K562 (cell line): ENCODE results near the gene LACTBL1. TPM values are rescaled to one million over a fixed set of nuclear protein-coding genes. Genes with fewer than 3 reads are reported as not detected.

Experiments used
- ARID2 ChIP-seq: fragments of 450-650 bp; IDR thresholded peaks from 2 replicates; pipeline ENCODE4 v1.6.1; 2017; ENCODE audit warnings: antibody characterized with exemption, mild to moderate bottlenecking
- ATF7 ChIP-seq: fragments of 450-650 bp; IDR thresholded peaks from 2 replicates; pipeline ENCODE4 v1.7.1; 2014; ENCODE audit warnings: mild to moderate bottlenecking, moderate library complexity
- CREM ChIP-seq: IDR thresholded peaks from 2 replicates; pipeline ENCODE4 v1.6.1; 2014; ENCODE audit warnings: antibody characterized with exemption, low read depth
- E2F6 ChIP-seq, 2 experiments: IDR thresholded peaks; 2 replicates each; pipeline ENCODE4 v1.6.1; 2011; ENCODE audit warnings: borderline replicate concordance in 1 of 2, control low read depth in 1 of 2, low read depth in 1 of 2, low read length in 1 of 2, mild to moderate bottlenecking in 1 of 2, mixed read lengths in 1 of 2, moderate library complexity in 1 of 2; ENCODE audit not compliant: insufficient read depth in 1 of 2, insufficient read length in 1 of 2, poor library complexity in 1 of 2, severe bottlenecking in 1 of 2; ENCODE audit errors: extremely low read depth in 1 of 2
- ETS2 ChIP-seq: IDR thresholded peaks from 2 replicates; pipeline ENCODE4 v1.6.1; 2016; ENCODE audit warnings: borderline replicate concordance, missing genetic modification characterization, mild to moderate bottlenecking, moderate library complexity, missing compliant biosample characterization; ENCODE audit not compliant: poor library complexity, severe bottlenecking
- HEY1 ChIP-seq: fragments of 250-450 bp; sonication (Bioruptor Pico); IDR thresholded peaks from 2 replicates; pipeline ENCODE4 v1.5.0; 2020; ENCODE audit warnings: mild to moderate bottlenecking, moderate library complexity, borderline replicate concordance
- KLF6 ChIP-seq: fragments of 250-450 bp; sonication (Bioruptor Pico); IDR thresholded peaks from 2 replicates; pipeline ENCODE4 v1.4.0; 2020; ENCODE audit warnings: mild to moderate bottlenecking, moderate library complexity, borderline replicate concordance
- NEUROD1 ChIP-seq: fragments of 150-350 bp; IDR thresholded peaks from 2 replicates; pipeline ENCODE4 v1.6.1; 2014; ENCODE audit warnings: borderline replicate concordance, low read length, low read depth; ENCODE audit not compliant: partially characterized antibody
- POLR2B ChIP-seq: fragments of 450-650 bp; IDR thresholded peaks from 2 replicates; pipeline ENCODE4 v1.6.1; 2018; ENCODE audit warnings: low read depth; ENCODE audit not compliant: partially characterized antibody
- PURB ChIP-seq: sonication (generic); formaldehyde crosslinking; IDR thresholded peaks from 2 replicates; pipeline ENCODE4 v1.9.0; 2021; ENCODE audit warnings: low read depth, mild to moderate bottlenecking, missing genetic modification reagents
- RB1 ChIP-seq: fragments of 450-650 bp; IDR thresholded peaks from 2 replicates; pipeline ENCODE4 v1.6.1; 2017; ENCODE audit warnings: low read depth, mild to moderate bottlenecking
- SPI1 ChIP-seq: IDR thresholded peaks from 2 replicates; pipeline ENCODE4 v1.6.1; 2011; ENCODE audit warnings: low read depth, low read length, control low read depth, borderline replicate concordance
- STAT5A ChIP-seq: IDR thresholded peaks from 2 replicates; pipeline ENCODE4 v1.6.1; 2012; ENCODE audit warnings: low read length, inconsistent platforms, borderline replicate concordance
- TCF15 ChIP-seq: fragments of 250-450 bp; sonication (Bioruptor Pico); IDR thresholded peaks from 2 replicates; pipeline ENCODE4 v1.8.0; 2022; ENCODE audit warnings: moderate library complexity, mild to moderate bottlenecking, inconsistent platforms
- polyA plus RNA-seq, 8 experiments: library from polyadenylated mRNA; depleted of rRNA in 4 of 8; stranded (reverse) in 5 of 8; unstranded in 3 of 8; fragments of >200 nt; fragmentation: Nextera tagmentation in 2 of 8; fragmentation: Illumina TruSeq in 1 of 8; extraction: Ambion mirVana in 2 of 8; extraction: Trizol in 1 of 8; gene quantifications; 2 replicates each; pipeline versions ENCODE4 v1.2.1 to v1.2.3, GENCODE V29; 2011 to 2014; ENCODE audit warnings: inconsistent platforms in 1 of 8, missing spikeins in 1 of 8
- total RNA-seq, 7 experiments: library from RNA; depleted of rRNA in 6 of 7; stranded (reverse); fragments of >200 nt in 6 of 7; fragmentation: Illumina TruSeq in 2 of 7; extraction: Trizol in 2 of 7; gene quantifications; 2 replicates each; pipeline versions ENCODE4 v1.2.1 to v1.2.3, GENCODE V29; 2011 to 2021; ENCODE audit warnings: low replicate concordance in 1 of 7
- TF ChIP-seq, protein P1 (sequence below), 3 experiments: fragments of 200-800 bp in 1 of 3; fragments of 250-450 bp in 1 of 3; fragments of 450-650 bp in 1 of 3; sonication (Bioruptor Pico) in 1 of 3; sonication (Bioruptor generic) in 1 of 3; formaldehyde crosslinking in 1 of 3; IDR thresholded peaks; 2 replicates each; pipeline versions ENCODE4 v1.6.1 to v1.8.0; 2016 to 2022; ENCODE audit warnings: mild to moderate bottlenecking in 2 of 3, missing genetic modification characterization in 2 of 3, missing compliant biosample characterization in 1 of 3, moderate library complexity in 1 of 3
- TF ChIP-seq, protein P2 (sequence below): fragments of 250-450 bp; sonication (Bioruptor Pico); IDR thresholded peaks from 2 replicates; pipeline ENCODE4 v1.5.0; 2022; ENCODE audit warnings: mild to moderate bottlenecking

Gene LACTBL1
- total and polyA plus RNA-seq, 9 of the 15 experiments (the other 6 are each of a cell fraction or from before 2014, with no cell fraction given), result not detected

DNA sequence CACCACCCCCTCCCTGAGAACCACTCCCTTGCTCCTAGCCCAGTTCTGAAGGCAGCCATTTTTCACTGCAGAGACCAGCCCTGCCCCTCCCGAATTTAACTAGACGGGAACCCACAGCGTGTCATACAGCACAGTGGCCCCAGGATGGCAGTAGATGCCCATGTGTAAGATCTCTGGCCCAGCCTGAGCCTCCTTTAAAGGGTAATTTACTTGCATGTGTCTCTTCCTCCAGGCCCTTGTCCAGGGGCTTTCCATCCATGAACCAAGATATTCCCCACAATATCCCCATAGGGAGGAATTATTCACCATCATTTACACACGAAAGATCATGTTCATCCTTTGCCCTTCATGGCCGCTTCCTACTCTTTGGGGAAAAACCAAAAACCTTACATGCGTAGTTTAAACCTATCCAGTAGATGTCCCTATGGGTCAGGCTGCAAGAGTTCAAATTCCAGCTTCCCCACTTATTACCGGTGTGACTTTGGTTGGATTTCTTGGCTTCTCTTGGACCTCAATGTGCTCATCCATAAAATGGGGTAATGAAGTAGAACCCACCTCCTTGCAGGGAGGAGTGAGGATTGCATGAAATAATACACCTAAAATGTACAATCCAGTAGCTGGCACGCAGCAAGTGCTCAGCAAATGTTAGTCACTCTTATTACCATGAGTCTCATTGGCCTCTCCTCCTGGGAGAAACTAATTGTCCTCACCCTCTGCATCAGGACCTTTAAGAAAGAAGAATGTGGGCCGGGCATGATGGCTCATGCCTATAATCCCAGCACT is 4.0 kb upstream of the LACTBL1 start (continued):
- TF ChIP-seq, protein P1, sequence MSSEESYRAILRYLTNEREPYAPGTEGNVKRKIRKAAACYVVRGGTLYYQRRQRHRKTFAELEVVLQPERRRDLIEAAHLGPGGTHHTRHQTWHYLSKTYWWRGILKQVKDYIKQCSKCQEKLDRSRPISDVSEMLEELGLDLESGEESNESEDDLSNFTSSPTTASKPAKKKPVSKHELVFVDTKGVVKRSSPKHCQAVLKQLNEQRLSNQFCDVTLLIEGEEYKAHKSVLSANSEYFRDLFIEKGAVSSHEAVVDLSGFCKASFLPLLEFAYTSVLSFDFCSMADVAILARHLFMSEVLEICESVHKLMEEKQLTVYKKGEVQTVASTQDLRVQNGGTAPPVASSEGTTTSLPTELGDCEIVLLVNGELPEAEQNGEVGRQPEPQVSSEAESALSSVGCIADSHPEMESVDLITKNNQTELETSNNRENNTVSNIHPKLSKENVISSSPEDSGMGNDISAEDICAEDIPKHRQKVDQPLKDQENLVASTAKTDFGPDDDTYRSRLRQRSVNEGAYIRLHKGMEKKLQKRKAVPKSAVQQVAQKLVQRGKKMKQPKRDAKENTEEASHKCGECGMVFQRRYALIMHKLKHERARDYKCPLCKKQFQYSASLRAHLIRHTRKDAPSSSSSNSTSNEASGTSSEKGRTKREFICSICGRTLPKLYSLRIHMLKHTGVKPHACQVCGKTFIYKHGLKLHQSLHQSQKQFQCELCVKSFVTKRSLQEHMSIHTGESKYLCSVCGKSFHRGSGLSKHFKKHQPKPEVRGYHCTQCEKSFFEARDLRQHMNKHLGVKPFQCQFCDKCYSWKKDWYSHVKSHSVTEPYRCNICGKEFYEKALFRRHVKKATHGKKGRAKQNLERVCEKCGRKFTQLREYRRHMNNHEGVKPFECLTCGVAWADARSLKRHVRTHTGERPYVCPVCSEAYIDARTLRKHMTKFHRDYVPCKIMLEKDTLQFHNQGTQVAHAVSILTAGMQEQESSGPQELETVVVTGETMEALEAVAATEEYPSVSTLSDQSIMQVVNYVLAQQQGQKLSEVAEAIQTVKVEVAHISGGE (CRISPR knock-in tag; IDR thresholded peaks at IDR 0.05), result peak in 1 of 3 experiments; percentile 47; a peak in 1 of 6 replicates
- peak; percentile 44 for TF ChIP-seq NEUROD1
- TF ChIP-seq POLR2B, result no peak
- TF ChIP-seq SPI1, result 0 out of 2 replicates have a peak, but pooled peaks have one; percentile 24
- no peak for TF ChIP-seq PURB (CRISPR knock-in tag)
- TF ChIP-seq ATF7, result peak; percentile 60; the same call in 1 of the 2 replicates
- TF ChIP-seq E2F6 (IDR thresholded peaks at IDR 0.05; ENCODE audit: borderline replicate concordance in 1 of 2, extremely low read depth in 1 of 2, insufficient read depth in 1 of 2, insufficient read length in 1 of 2, low read depth in 1 of 2, low read length in 1 of 2, poor library complexity in 1 of 2, severe bottlenecking in 1 of 2), result no peak
- no peak for TF ChIP-seq KLF6
- TF ChIP-seq RB1, result peak; percentile 48; the same call in 1 of the 2 replicates
- TF ChIP-seq STAT5A, result no peak
- no peak for TF ChIP-seq TCF15 (CRISPR knock-in tag)
- TF ChIP-seq, protein P2, sequence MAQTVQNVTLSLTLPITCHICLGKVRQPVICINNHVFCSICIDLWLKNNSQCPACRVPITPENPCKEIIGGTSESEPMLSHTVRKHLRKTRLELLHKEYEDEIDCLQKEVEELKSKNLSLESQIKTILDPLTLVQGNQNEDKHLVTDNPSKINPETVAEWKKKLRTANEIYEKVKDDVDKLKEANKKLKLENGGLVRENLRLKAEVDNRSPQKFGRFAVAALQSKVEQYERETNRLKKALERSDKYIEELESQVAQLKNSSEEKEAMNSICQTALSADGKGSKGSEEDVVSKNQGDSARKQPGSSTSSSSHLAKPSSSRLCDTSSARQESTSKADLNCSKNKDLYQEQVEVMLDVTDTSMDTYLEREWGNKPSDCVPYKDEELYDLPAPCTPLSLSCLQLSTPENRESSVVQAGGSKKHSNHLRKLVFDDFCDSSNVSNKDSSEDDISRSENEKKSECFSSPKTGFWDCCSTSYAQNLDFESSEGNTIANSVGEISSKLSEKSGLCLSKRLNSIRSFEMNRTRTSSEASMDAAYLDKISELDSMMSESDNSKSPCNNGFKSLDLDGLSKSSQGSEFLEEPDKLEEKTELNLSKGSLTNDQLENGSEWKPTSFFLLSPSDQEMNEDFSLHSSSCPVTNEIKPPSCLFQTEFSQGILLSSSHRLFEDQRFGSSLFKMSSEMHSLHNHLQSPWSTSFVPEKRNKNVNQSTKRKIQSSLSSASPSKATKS (CRISPR knock-in tag), result no peak
- TF ChIP-seq ARID2, result peak; percentile 83
- TF ChIP-seq CREM, result peak; percentile 86
- TF ChIP-seq HEY1 (CRISPR knock-in tag), result no peak
- TF ChIP-seq ETS2 (tag), result no peak
